SK-N-SH treated with all-trans-retinoic acid at 6 μM for 48 hours (cell line): Measurements from ENCODE around the gene OR6K2.

ENCODE experiments used
- OSR1 ChIP-seq: fragments of 250-450 bp; sonication (Bioruptor Pico); IDR thresholded peaks from 2 replicates; pipeline ENCODE4 v1.8.0; 2022; ENCODE audit warnings: moderate library complexity, mild to moderate bottlenecking, inconsistent platforms
- PATZ1 ChIP-seq: fragments of 250-450 bp; sonication (Bioruptor Pico); IDR thresholded peaks from 2 replicates; pipeline ENCODE4 v1.8.0; 2020; ENCODE audit warnings: mild to moderate bottlenecking, moderate library complexity, borderline replicate concordance
- TCF4 ChIP-seq: fragments of 250-450 bp; sonication (Bioruptor Pico); IDR thresholded peaks from 2 replicates; pipeline ENCODE4 v1.8.0; 2021; ENCODE audit warnings: mild to moderate bottlenecking, moderate library complexity, borderline replicate concordance
- ZFP3 ChIP-seq: fragments of 250-450 bp; sonication (Bioruptor Pico); IDR thresholded peaks from 2 replicates; pipeline ENCODE4 v1.5.0; 2020; ENCODE audit warnings: mild to moderate bottlenecking, moderate library complexity
- ZNF565 ChIP-seq: fragments of 450-650 bp; formaldehyde crosslinking; conservative IDR thresholded peaks from 2 replicates; pipeline ENCODE4 v1.5.0; 2020; ENCODE audit warnings: low read depth, mild to moderate bottlenecking, moderate library complexity
- ZNF70 ChIP-seq: fragments of 450-650 bp; formaldehyde crosslinking; IDR thresholded peaks from 2 replicates; pipeline ENCODE4 v1.5.0; 2020; ENCODE audit warnings: mild to moderate bottlenecking, moderate library complexity
- ZNF8 ChIP-seq: fragments of 450-650 bp; formaldehyde crosslinking; IDR thresholded peaks from 2 replicates; pipeline ENCODE4 v1.5.0; 2020; ENCODE audit warnings: mild to moderate bottlenecking, moderate library complexity

- no peak for TF ChIP-seq ZNF70 (CRISPR knock-in tag)
- no peak for TF ChIP-seq ZNF8
- TF ChIP-seq ZFP3 (CRISPR knock-in tag) = no peak
- no peak for TF ChIP-seq OSR1 (CRISPR knock-in tag)
- TF ChIP-seq ZNF565 (CRISPR knock-in tag) = no peak
- no peak for TF ChIP-seq PATZ1 (CRISPR knock-in tag)
- no peak for TF ChIP-seq TCF4 (CRISPR knock-in tag)
These were observed 14.3 kb upstream of the OR6K2 start for GRCh38 chr1:158714754-158715153.
